GM15510 (cell line): ENCODE results near the gene SLC4A7.

Experiments
- POLR2A ChIP-seq: IDR thresholded peaks from 3 replicates; pipeline ENCODE4 v1.6.1; 2011; ENCODE audit warnings: borderline replicate concordance; ENCODE audit not compliant: insufficient read length; ENCODE audit errors: extremely low read depth

SLC4A7 gene

DNA sequence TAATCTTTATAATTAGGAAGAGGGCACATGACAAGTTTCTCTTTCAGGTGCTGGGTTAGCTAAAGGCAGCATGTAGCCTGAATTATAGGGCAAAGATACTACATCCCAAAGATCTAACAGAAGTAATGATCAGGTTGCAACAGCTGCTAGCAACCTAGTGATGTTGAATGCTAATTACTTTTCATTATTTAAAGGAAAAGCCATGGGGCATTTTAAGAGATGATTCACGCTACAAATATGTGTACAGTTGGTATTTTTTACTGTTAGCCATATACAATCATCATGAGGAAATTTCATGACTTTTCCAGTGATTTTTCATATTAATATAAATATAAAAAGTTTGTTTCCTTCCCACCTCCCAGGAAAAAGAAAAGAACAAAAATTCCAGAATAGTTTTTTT, 158.0 kb downstream of the SLC4A7 start:
- no peak for TF ChIP-seq POLR2A

DNA sequence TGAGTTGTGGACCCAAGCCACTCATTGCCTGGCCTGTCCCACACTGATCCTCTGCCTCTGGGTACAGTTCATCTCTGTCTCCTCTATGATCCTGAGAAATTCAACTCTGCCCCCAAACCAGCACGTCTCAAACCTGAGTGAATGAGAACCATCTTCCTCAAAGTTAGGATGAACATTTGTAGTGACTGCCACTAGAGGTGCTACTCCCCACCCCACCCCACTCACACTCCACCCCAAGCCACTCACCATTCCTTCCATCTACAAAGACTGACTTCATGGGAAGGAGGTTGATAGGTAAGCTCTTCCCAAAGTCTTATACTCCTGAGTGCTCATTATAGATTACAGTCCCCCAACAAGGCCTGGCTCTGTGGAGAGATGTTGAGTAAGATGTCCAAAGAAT, 158.8 kb downstream of the SLC4A7 start:
- TF ChIP-seq POLR2A: no peak

GRCh38 chr3:27324686-27325085, 159.5 kb downstream of the SLC4A7 start:
- no peak for TF ChIP-seq POLR2A

DNA sequence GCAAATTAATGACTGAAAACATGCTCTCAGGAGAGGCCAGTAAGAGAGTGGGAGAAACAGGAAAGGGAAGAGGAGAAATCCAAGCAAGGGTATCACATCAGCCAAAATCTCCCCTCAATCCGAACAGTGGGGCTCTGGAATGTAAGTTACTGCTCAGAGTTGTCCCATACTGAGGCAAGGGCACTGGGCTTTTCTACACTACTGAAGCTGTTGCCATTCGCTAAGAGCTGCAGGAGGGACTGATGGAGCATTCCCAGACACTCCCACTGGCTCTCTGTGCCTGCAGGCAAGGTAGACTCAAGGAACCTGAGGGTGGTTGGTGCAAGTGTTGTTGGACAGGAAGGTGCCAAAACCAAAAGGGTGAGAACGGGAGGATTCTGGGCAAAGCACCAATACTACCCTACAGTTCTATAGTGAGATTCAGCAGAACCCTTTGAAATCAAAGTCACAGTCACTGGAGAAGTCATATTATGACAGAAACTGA, 161.1 kb downstream of the SLC4A7 start:
- TF ChIP-seq POLR2A: no peak
